ENCODE data around the gene TAMALIN. TPM values are rescaled to one million over a fixed set of nuclear protein-coding genes. Genes with fewer than 3 reads are reported as not detected.

TAMALIN gene
- 1 to 10 TPM; 5.7 to 6.9 TPM for total RNA-seq

GRCh38 chr12:52006726-52007157 is at the start of gene TAMALIN:
TAMALIN (plus strand) TSS chr12:52006946; CDS start chr12:52007020, 74 bp downstream.
- CTCF ChIA-PET: interaction anchor here (0.6 to 9.3 kb wide), 7 partner anchors 14 to 595 kb away, joined by 3 to 168 read pairs (median 4); no protein-coding TSS in a partner anchor
- H3K36me3 Mint-ChIP-seq (ENCODE audit: low read depth): no peaks in the 10 kb centered on the region
- H3K27ac Mint-ChIP-seq: peak within 1 kb of the TSS; percentile 83
- POLR2A ChIA-PET: no interaction called here
- peaks cover 19% of the 10 kb centered on the region for H3K4me1 Mint-ChIP-seq
- peak; percentile 74 for DNase-seq
- H3K27me3 Mint-ChIP-seq: peaks cover 28% of the 10 kb centered on the region
- H3K9me3 Mint-ChIP-seq: no peaks in the 10 kb centered on the region
- peak within 1 kb of the TSS; percentile 78 for H3K4me3 Mint-ChIP-seq

- H3K4me3 Mint-ChIP-seq: no peak overlapping the region
- ChIA-PET POLR2A (no interaction called here), CTCF (interaction anchor here (1.0 kb wide), 1 partner anchor 68 kb away, joined by 5 read pairs; no protein-coding TSS in a partner anchor)
- peaks cover 25% of the 10 kb centered on the region for H3K4me1 Mint-ChIP-seq
- H3K36me3 Mint-ChIP-seq (ENCODE audit: low read depth): no peaks in the 10 kb centered on the region
- H3K9me3 Mint-ChIP-seq: no peaks in the 10 kb centered on the region
- no peak overlapping the region for H3K27ac Mint-ChIP-seq
- H3K27me3 Mint-ChIP-seq: peaks cover 2% of the 10 kb centered on the region
- DNase-seq: no peak
These were observed 48.2 kb upstream of the TAMALIN start for GRCh38 chr12:51958542-51958941.

GRCh38 chr12:51959211-51959610 is 47.5 kb upstream of the TAMALIN start:
- Mint-ChIP-seq H3K4me1 (peaks cover 21% of the 10 kb centered on the region), H3K27me3 (no peaks in the 10 kb centered on the region), H3K4me3 (no peak overlapping the region), H3K9me3 (no peaks in the 10 kb centered on the region), H3K36me3 (ENCODE audit: low read depth) (peaks cover under 1% of the 10 kb centered on the region), H3K27ac (no peak overlapping the region)
- no peak for DNase-seq
- CTCF ChIA-PET: interaction anchor here (1.0 to 2.6 kb wide), 2 partner anchors 11 to 67 kb away, joined by 5 to 12 read pairs; no protein-coding TSS in a partner anchor
- POLR2A ChIA-PET: no interaction called here

GRCh38 chr12:51959921-51960320 is 46.8 kb upstream of the TAMALIN start:
- no peak overlapping the region for H3K4me3 Mint-ChIP-seq
- no peaks in the 10 kb centered on the region for H3K9me3 Mint-ChIP-seq
- DNase-seq: no peak
- peaks cover 13% of the 10 kb centered on the region for H3K4me1 Mint-ChIP-seq
- peaks cover 4% of the 10 kb centered on the region for H3K36me3 Mint-ChIP-seq (ENCODE audit: low read depth)
- H3K27me3 Mint-ChIP-seq: no peaks in the 10 kb centered on the region
- POLR2A ChIA-PET: no interaction called here
- CTCF ChIA-PET: interaction anchor here (2.6 kb wide), 1 partner anchor 10 kb away, joined by 12 read pairs; no protein-coding TSS in a partner anchor
- no peak overlapping the region for H3K27ac Mint-ChIP-seq

- Mint-ChIP-seq H3K4me3 (no peak overlapping the region), H3K4me1 (peaks cover 11% of the 10 kb centered on the region), H3K36me3 (ENCODE audit: low read depth) (peaks cover 4% of the 10 kb centered on the region), H3K27ac (no peak overlapping the region), H3K9me3 (no peaks in the 10 kb centered on the region), H3K27me3 (peaks cover 2% of the 10 kb centered on the region)
- no peak for DNase-seq
- POLR2A ChIA-PET: no interaction called here
- CTCF ChIA-PET: interaction anchor here (2.6 kb wide), 1 partner anchor 10 kb away, joined by 12 read pairs; no protein-coding TSS in a partner anchor
These were observed 46.3 kb upstream of the TAMALIN start for GRCh38 chr12:51960488-51960887.

GRCh38 chr12:51960890-51961289 is 45.9 kb upstream of the TAMALIN start:
- H3K27ac Mint-ChIP-seq: no peak overlapping the region
- POLR2A ChIA-PET: no interaction called here

GRCh38 chr12:51961834-51962233 is 44.9 kb upstream of the TAMALIN start:
- Mint-ChIP-seq H3K27me3 (peaks cover 3% of the 10 kb centered on the region), H3K9me3 (no peaks in the 10 kb centered on the region), H3K36me3 (ENCODE audit: low read depth) (peaks cover 4% of the 10 kb centered on the region), H3K4me3 (no peak overlapping the region), H3K4me1 (peaks cover 11% of the 10 kb centered on the region), H3K27ac (no peak overlapping the region)
- ChIA-PET POLR2A (no interaction called here), CTCF (interaction anchor here (0.7 to 2.6 kb wide), 3 partner anchors 8 to 50 kb away, joined by 3 to 12 read pairs (median 3); no protein-coding TSS in a partner anchor)
- no peak for DNase-seq

More at GRCh38 chr12:51960890-51961289, 45.9 kb upstream of the TAMALIN start:
- peaks cover 11% of the 10 kb centered on the region for H3K4me1 Mint-ChIP-seq
- H3K9me3 Mint-ChIP-seq: no peaks in the 10 kb centered on the region
- peaks cover 3% of the 10 kb centered on the region for H3K27me3 Mint-ChIP-seq
- peaks cover 4% of the 10 kb centered on the region for H3K36me3 Mint-ChIP-seq (ENCODE audit: low read depth)
- H3K4me3 Mint-ChIP-seq: no peak overlapping the region
- CTCF ChIA-PET: interaction anchor here (2.6 kb wide), 1 partner anchor 9 kb away, joined by 12 read pairs; no protein-coding TSS in a partner anchor
- DNase-seq: no peak

GRCh38 chr12:51962737-51963136 is 44.0 kb upstream of the TAMALIN start:
- Mint-ChIP-seq H3K36me3 (ENCODE audit: low read depth) (peaks cover 4% of the 10 kb centered on the region), H3K4me3 (no peak overlapping the region), H3K27ac (no peak overlapping the region), H3K4me1 (peaks cover 11% of the 10 kb centered on the region), H3K27me3 (peaks cover 3% of the 10 kb centered on the region), H3K9me3 (no peaks in the 10 kb centered on the region)
- CTCF ChIA-PET: interaction anchor here (0.9 kb wide), 1 partner anchor 8 kb away, joined by 3 read pairs; no protein-coding TSS in a partner anchor
- DNase-seq: no peak
- POLR2A ChIA-PET: no interaction called here

- Mint-ChIP-seq H3K27ac (no peak overlapping the region), H3K4me3 (no peak overlapping the region), H3K27me3 (peaks cover 4% of the 10 kb centered on the region), H3K9me3 (no peaks in the 10 kb centered on the region), H3K36me3 (ENCODE audit: low read depth) (peaks cover 4% of the 10 kb centered on the region), H3K4me1 (peaks cover 11% of the 10 kb centered on the region)
- DNase-seq: no peak
- ChIA-PET CTCF (no interaction called here), POLR2A (no interaction called here)
These were observed 43.3 kb upstream of the TAMALIN start for GRCh38 chr12:51963477-51963876.

GRCh38 chr12:51969643-51970042 is 37.1 kb upstream of the TAMALIN start:
- CTCF ChIA-PET: interaction anchor here (1.0 to 2.5 kb wide), 2 partner anchors 9 to 56 kb away, joined by 4 to 12 read pairs; no protein-coding TSS in a partner anchor
- Mint-ChIP-seq H3K36me3 (ENCODE audit: low read depth) (no peaks in the 10 kb centered on the region), H3K9me3 (no peaks in the 10 kb centered on the region), H3K4me1 (peaks cover 48% of the 10 kb centered on the region), H3K27me3 (peaks cover 11% of the 10 kb centered on the region), H3K27ac (no peak overlapping the region), H3K4me3 (no peak overlapping the region)
- DNase-seq: no peak
- POLR2A ChIA-PET: no interaction called here

- ChIA-PET CTCF (interaction anchor here (0.6 to 2.5 kb wide), 16 partner anchors 9 to 439 kb away, joined by 3 to 12 read pairs (median 3); partner anchors contain the start of gene ACVR1B), POLR2A (no interaction called here)
- Mint-ChIP-seq H3K27ac (peak overlapping the region; percentile 70), H3K4me1 (peaks cover 62% of the 10 kb centered on the region), H3K27me3 (peaks cover 8% of the 10 kb centered on the region), H3K4me3 (peak overlapping the region; percentile 51), H3K9me3 (no peaks in the 10 kb centered on the region), H3K36me3 (ENCODE audit: low read depth) (peaks cover 9% of the 10 kb centered on the region)
- DNase-seq: peak; percentile 60
These were observed 35.7 kb upstream of the TAMALIN start for GRCh38 chr12:51970904-51971646.

GRCh38 chr12:51971679-51972421 is 34.9 kb upstream of the TAMALIN start:
- Mint-ChIP-seq H3K9me3 (no peaks in the 10 kb centered on the region), H3K4me1 (peaks cover 69% of the 10 kb centered on the region), H3K27ac (peak overlapping the region; percentile 69), H3K4me3 (peak overlapping the region; percentile 2), H3K36me3 (ENCODE audit: low read depth) (peaks cover 17% of the 10 kb centered on the region), H3K27me3 (peaks cover 8% of the 10 kb centered on the region)
- CTCF ChIA-PET: interaction anchor here (1.0 to 1.8 kb wide), 4 partner anchors 9 to 439 kb away, joined by 3 to 9 read pairs (median 4); no protein-coding TSS in a partner anchor
- POLR2A ChIA-PET: interaction anchor here (0.5 kb wide), 1 partner anchor 1408 kb away, joined by 4 read pairs; no protein-coding TSS in a partner anchor
- no peak for DNase-seq
